ENCODE results near the gene TDRD12.

DNA sequence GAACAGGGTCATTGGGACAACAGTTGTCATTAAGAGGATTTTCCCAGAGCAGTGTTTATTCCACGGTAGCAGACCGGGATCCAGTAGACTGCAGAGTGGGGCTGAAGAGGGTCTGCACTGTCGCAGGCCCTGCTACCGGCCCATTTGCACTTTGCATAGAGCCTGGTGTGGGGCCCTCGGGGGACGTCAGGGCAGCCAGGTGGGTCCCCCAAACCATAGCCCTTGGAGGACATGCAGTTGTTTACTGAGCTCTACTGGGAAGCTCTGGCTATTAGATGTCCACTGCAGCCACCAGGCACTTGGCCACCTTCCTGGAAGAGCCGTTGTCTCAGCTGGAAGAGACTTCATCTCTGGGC, 104.2 kb downstream of the TDRD12 start:
- TF ChIP-seq, protein P1, sequence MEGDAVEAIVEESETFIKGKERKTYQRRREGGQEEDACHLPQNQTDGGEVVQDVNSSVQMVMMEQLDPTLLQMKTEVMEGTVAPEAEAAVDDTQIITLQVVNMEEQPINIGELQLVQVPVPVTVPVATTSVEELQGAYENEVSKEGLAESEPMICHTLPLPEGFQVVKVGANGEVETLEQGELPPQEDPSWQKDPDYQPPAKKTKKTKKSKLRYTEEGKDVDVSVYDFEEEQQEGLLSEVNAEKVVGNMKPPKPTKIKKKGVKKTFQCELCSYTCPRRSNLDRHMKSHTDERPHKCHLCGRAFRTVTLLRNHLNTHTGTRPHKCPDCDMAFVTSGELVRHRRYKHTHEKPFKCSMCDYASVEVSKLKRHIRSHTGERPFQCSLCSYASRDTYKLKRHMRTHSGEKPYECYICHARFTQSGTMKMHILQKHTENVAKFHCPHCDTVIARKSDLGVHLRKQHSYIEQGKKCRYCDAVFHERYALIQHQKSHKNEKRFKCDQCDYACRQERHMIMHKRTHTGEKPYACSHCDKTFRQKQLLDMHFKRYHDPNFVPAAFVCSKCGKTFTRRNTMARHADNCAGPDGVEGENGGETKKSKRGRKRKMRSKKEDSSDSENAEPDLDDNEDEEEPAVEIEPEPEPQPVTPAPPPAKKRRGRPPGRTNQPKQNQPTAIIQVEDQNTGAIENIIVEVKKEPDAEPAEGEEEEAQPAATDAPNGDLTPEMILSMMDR (IDR thresholded peaks at IDR 0.05; ENCODE audit: insufficient read depth, low read length, poor library complexity, severe bottlenecking) = no peak
- no peak for TF ChIP-seq EZH2phosphoT487 (conservative IDR thresholded peaks at IDR 0.05; ENCODE audit: low read length)

Measured in SU-DHL-6 (cell line).